Measurements from ENCODE around the gene SLC15A2.

DNA sequence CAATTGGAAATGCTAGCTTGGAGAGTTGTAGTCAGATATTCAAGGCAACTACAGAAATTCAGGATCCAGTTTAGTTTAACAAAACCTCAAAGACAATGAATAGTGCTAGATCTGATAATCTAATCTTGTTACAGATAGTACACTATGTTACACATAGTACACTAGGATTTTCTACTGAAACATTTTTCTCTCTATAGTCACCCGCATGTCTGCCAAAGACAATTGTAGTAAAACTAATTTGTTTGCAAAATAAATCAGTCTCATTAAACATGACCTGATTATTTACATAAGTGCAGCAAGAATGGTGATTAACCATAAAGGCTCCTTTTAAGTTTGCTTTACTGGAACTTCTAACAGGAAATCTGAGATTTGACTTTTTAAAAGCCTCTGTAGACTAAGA lies 75.8 kb downstream of the SLC15A2 start:
- TF ChIP-seq CTCF (IDR thresholded peaks at IDR 0.05; ENCODE audit: low read length) (no peak), EZH2 (IDR thresholded peaks at IDR 0.05; ENCODE audit: borderline replicate concordance, low read length) (no peak)

All from OCI-LY1 (cell line).